CD4-positive, alpha-beta T cell treated with Interleukin-4 for 4 hours (primary cell): ENCODE measurements around the gene CDC42.

Source experiments
- DNase-seq: peaks from one replicate; pipeline ENCODE4 v3.0.0-alpha.2; 2020

CDC42 gene

GRCh38 chr1:22038036-22038435 lies 14.5 kb upstream of the CDC42 start:
- no peak for DNase-seq

GRCh38 chr1:22039594-22040285 lies 12.8 kb upstream of the CDC42 start:
- peak; percentile 98 for DNase-seq

- no peak for DNase-seq
These were observed 12.3 kb upstream of the CDC42 start for GRCh38 chr1:22040286-22040623.

- DNase-seq: no peak
These were observed 11.0 kb upstream of the CDC42 start for GRCh38 chr1:22041505-22041904.

- DNase-seq: no peak
These were observed 9.2 kb upstream of the CDC42 start for GRCh38 chr1:22043198-22043769.

- DNase-seq: peak; percentile 24
These were observed 7.7 kb upstream of the CDC42 start for GRCh38 chr1:22044690-22045420.

- DNase-seq: no peak
These were observed 6.8 kb upstream of the CDC42 start for GRCh38 chr1:22045604-22046228.

GRCh38 chr1:22048351-22049192 lies 3.9 kb upstream of the CDC42 start:
- DNase-seq: no peak

GRCh38 chr1:22050330-22050729 lies 2.2 kb upstream of the CDC42 start:
- DNase-seq: no peak

- no peak for DNase-seq
These were observed 848 bp upstream of the CDC42 start for GRCh38 chr1:22051607-22052114.

- peak; percentile 72 for DNase-seq
These were observed 730 bp downstream of the CDC42 start for GRCh38 chr1:22053017-22053860.

- DNase-seq: peak; percentile 20
These were observed 1.6 kb downstream of the CDC42 start for GRCh38 chr1:22053861-22054770.

GRCh38 chr1:22055463-22055862 lies 3.0 kb downstream of the CDC42 start:
- no peak for DNase-seq

- DNase-seq: no peak
These were observed 3.5 kb downstream of the CDC42 start for GRCh38 chr1:22056043-22056442.

GRCh38 chr1:22056936-22057335 lies 4.4 kb downstream of the CDC42 start:
- peak; percentile 23 for DNase-seq

GRCh38 chr1:22057861-22058260 lies 5.4 kb downstream of the CDC42 start:
- DNase-seq: no peak

- DNase-seq: no peak
These were observed 12.4 kb downstream of the CDC42 start for GRCh38 chr1:22064751-22065402.

GRCh38 chr1:22071511-22071910 lies 19.0 kb downstream of the CDC42 start:
- no peak for DNase-seq

GRCh38 chr1:22074803-22075202 lies 22.3 kb downstream of the CDC42 start:
- DNase-seq: no peak

- no peak for DNase-seq
These were observed 23.2 kb downstream of the CDC42 start for GRCh38 chr1:22075718-22076117.
